Keratinocyte (primary cell): ENCODE results near the gene FOSB.

Experiments used
- CTCF ChIP-seq, 3 experiments: IDR thresholded peaks in 1 of 3; conservative IDR thresholded peaks in 1 of 3; optimal IDR thresholded peaks in 1 of 3; 2 replicates in 2 of 3; 3 replicates in 1 of 3; pipeline versions ENCODE3 to v1.5.1; 2011; ENCODE audit warnings: low read length in 3 of 3, mild to moderate bottlenecking in 3 of 3, moderate library complexity in 2 of 3, control low read depth in 1 of 3, inconsistent platforms in 1 of 3; ENCODE audit not compliant: insufficient read depth in 2 of 3; ENCODE audit errors: extremely low read depth in 1 of 3
- EZH2 ChIP-seq: IDR thresholded peaks from one replicate; pipeline ENCODE4 v1.6.1; 2012; ENCODE audit warnings: inconsistent platforms, mild to moderate bottlenecking, low read length, moderate library complexity

GRCh38 chr19:45484273-45484945 is 16.6 kb downstream of the FOSB start:
- TF ChIP-seq CTCF (optimal IDR thresholded peaks at IDR 0.05 in 1 of 3, IDR thresholded peaks at IDR 0.05 in 1 of 3, conservative IDR thresholded peaks at IDR 0.05 in 1 of 3; ENCODE audit: extremely low read depth in 1 of 3, insufficient read depth in 2 of 3, low read length in 3 of 3) (no peak), EZH2 (no peak)
